Measurements from ENCODE around the gene RUNX2.
"Not testable (repeated sequence)": the region's sequence is repeated elsewhere in the genome, so short reads cannot be mapped to it uniquely, and the experiment has no call there.

Gene RUNX2

GRCh38 chr6:45327956-45328522, at the start of gene RUNX2:
Gene RUNX2, plus strand, starts transcription at chr6:45328330. Its CDS starts 397 bp downstream, at chr6:45328727.
- no peak for DNase-seq

- DNase-seq = no peak
These were observed 49.8 kb upstream of the RUNX2 start for GRCh38 chr6:45278367-45278766.

GRCh38 chr6:45286707-45287106, 41.4 kb upstream of the RUNX2 start:
- DNase-seq = not testable (repeated sequence)

- no peak for DNase-seq
These were observed 38.2 kb upstream of the RUNX2 start for GRCh38 chr6:45289751-45290514.

- no peak for DNase-seq
These were observed 34.8 kb upstream of the RUNX2 start for GRCh38 chr6:45293306-45293705.

GRCh38 chr6:45294065-45294701, 33.9 kb upstream of the RUNX2 start:
- not testable (repeated sequence) for DNase-seq

GRCh38 chr6:45297320-45297719, 30.8 kb upstream of the RUNX2 start:
- DNase-seq = no peak

GRCh38 chr6:45299096-45299581, 29.0 kb upstream of the RUNX2 start:
- DNase-seq = no peak

GRCh38 chr6:45300736-45301135, 27.4 kb upstream of the RUNX2 start:
- DNase-seq = no peak

- DNase-seq = no peak
These were observed 26.6 kb upstream of the RUNX2 start for GRCh38 chr6:45301348-45302142.

GRCh38 chr6:45302832-45303231, 25.3 kb upstream of the RUNX2 start:
- no peak for DNase-seq

GRCh38 chr6:45305546-45305945, 22.6 kb upstream of the RUNX2 start:
- no peak for DNase-seq

- DNase-seq = no peak
These were observed 17.9 kb upstream of the RUNX2 start for GRCh38 chr6:45310118-45310788.

- DNase-seq = no peak
These were observed 14.0 kb upstream of the RUNX2 start for GRCh38 chr6:45314146-45314545.

- no peak for DNase-seq
These were observed 7.8 kb upstream of the RUNX2 start for GRCh38 chr6:45320349-45320748.

GRCh38 chr6:45323656-45324224, 4.4 kb upstream of the RUNX2 start:
- no peak for DNase-seq

- no peak for DNase-seq
These were observed 1.3 kb upstream of the RUNX2 start for GRCh38 chr6:45326698-45327417.

GRCh38 chr6:45328523-45328922, 393 bp downstream of the RUNX2 start:
- DNase-seq = no peak

- DNase-seq = no peak
These were observed 16.8 kb downstream of the RUNX2 start for GRCh38 chr6:45344900-45345299.

GRCh38 chr6:45350186-45350710, 22.1 kb downstream of the RUNX2 start:
- no peak for DNase-seq

- no peak for DNase-seq
These were observed 22.9 kb downstream of the RUNX2 start for GRCh38 chr6:45351076-45351475.
